Heart left ventricle (tissue), 16 donors: ENCODE results near the gene NELFB. TPM values are rescaled to one million over a fixed set of nuclear protein-coding genes. Genes with fewer than 3 reads are reported as not detected.

Experiments used
- ATAC-seq, 4 donors: fragments of 200-7000 bp; cut with Tn5 transposase; one replicate each; pipeline ENCODE4 v1.9.1; 2020 to 2022; ENCODE audit warnings: moderate library complexity in 4 of 4, mild to moderate bottlenecking in 3 of 4, moderate number of reproducible peaks in 1 of 4
- DNase-seq, 5 donors: peaks; one replicate each; pipeline ENCODE4 v3.0.0-alpha.2; 2020
- H3K27ac ChIP-seq, 12 donors: fragments of 200-600 bp; sonication (generic) in 4 of 12; one replicate each; pipeline versions ENCODE4 v1.5.0 to v1.8.0; 2016 to 2022; ENCODE audit warnings: mild to moderate bottlenecking in 2 of 12
- H3K27me3 ChIP-seq, 9 donors: fragments of 200-600 bp; sonication (generic) in 2 of 9; one replicate each; pipeline versions ENCODE4 v1.5.1 to v1.8.0; 2016 to 2022; ENCODE audit warnings: mild to moderate bottlenecking in 3 of 9
- H3K36me3 ChIP-seq, 9 donors: fragments of 200-600 bp; sonication (generic) in 2 of 9; one replicate each; pipeline versions ENCODE4 v1.5.0 to v1.8.0; 2018 to 2022; ENCODE audit warnings: mild to moderate bottlenecking in 2 of 9
- H3K4me1 ChIP-seq, 12 donors: fragments of 200-600 bp; sonication (generic) in 4 of 12; one replicate each; pipeline versions ENCODE4 v1.5.0 to v1.8.0; 2016 to 2022; ENCODE audit warnings: mild to moderate bottlenecking in 3 of 12
- H3K4me3 ChIP-seq, 12 donors: fragments of 200-600 bp; sonication (generic) in 4 of 12; one replicate each; pipeline versions ENCODE4 v1.5.0 to v1.8.0; 2017 to 2022; ENCODE audit warnings: mild to moderate bottlenecking in 9 of 12, moderate library complexity in 4 of 12
- H3K9me3 ChIP-seq, 12 donors: fragments of 200-600 bp; sonication (generic) in 4 of 12; one replicate each; pipeline versions ENCODE4 v1.5.0 to v1.8.0; 2016 to 2022; ENCODE audit warnings: mild to moderate bottlenecking in 1 of 12
- CTCF ChIP-seq, 12 donors: fragments of 200-600 bp; sonication (generic) in 4 of 12; IDR thresholded peaks; one replicate each; pipeline versions ENCODE4 v1.5.0 to v1.8.0; 2018 to 2022; ENCODE audit warnings: antibody characterized with exemption in 12 of 12, mild to moderate bottlenecking in 5 of 12
- POLR2A ChIP-seq, 2 donors: fragments of 450-650 bp; IDR thresholded peaks; one replicate each; pipeline ENCODE4 v1.6.1; 2017; ENCODE audit warnings: antibody characterized with exemption in 2 of 2, mild to moderate bottlenecking in 2 of 2, moderate library complexity in 2 of 2
- WGBS, 4 donors: extraction: QIAGEN DNeasy Blood & Tissue Kit in 2 of 4; methylation state at CpG; one replicate each; pipeline versions ENCODE4 v1.1.5 to v1.1.7; 2013 to 2018; 5-methylcytosine and 5-hydroxymethylcytosine counted together
- intact Hi-C, 10 donors: fragments of 100-400 bp; cut with DNase I; formaldehyde crosslinking; loops; one replicate each; pipeline versions ENCODE4 v1.11.1 to v1.14.2; 2022
- polyA plus RNA-seq, 2 donors: library from polyadenylated mRNA; stranded (reverse); fragments of 200-250 nt; gene quantifications; one replicate each; pipeline ENCODE4 v1.2.3, GENCODE V29; 2013
- total RNA-seq, 9 donors: library from RNA; depleted of rRNA in 2 of 9; stranded (reverse); fragments of >200 nt in 2 of 9; fragmentation: NEBNext Ultra II Directional in 3 of 9; extraction: Animal tissue kit (Norgen Biotek cat#: 25700) in 3 of 9; gene quantifications; one replicate each; pipeline versions ENCODE4 v1.1.0 to v1.2.4, GENCODE V29; 2016 to 2023
- donor health status: ischemic (EF 13 %, LVEDD 7.1; RV severe dilation, severe dysfunction).
- donor health status: healthy with polysubstance abuse.
- donor health status: DM: no; HTN: yes; CAD: no.
- donor health status: DM: no; HTN: no; CAD: no.
- donor health status: ischemic (EF 25% LVEDD 6.9; RV normal size, moderate dysfunction).
- donor health status: ischemic (EF 25% LVEDD 5.7; RV mildly dilated, moderate dysfunction).
- donor health status: healthy.
- donor health status: DM: yes; HTN: yes; CAD: no.
- donor health status: ischemic (EF 35%, LVEDD 5.7; RV mildly dilated, moderate dysfunction).
- donor health status: nonischemic (EF 11% LVEDD 7.7; RV severe dilation, severe dysfunction).
- donor health status: DM: yes; HTN: yes; CAD: no.
- donor health status: PGD.
- donor health status: ischemic (EF 29% LVEDD 5.4; RV normal size, mild dysfunction).
- donor health status: nonischemic (EF 23%, LVEDD 6.1; RV moderate dilation, normal function).

NELFB gene
- total and polyA plus RNA-seq, 11 donors, result 31.4 to 77.8 (median 38.1) TPM

- TF ChIP-seq POLR2A (IDR thresholded peaks at IDR 0.05), result no peak
- no peak for TF ChIP-seq CTCF (IDR thresholded peaks at IDR 0.05)
- intact Hi-C loops, result no loop called here
- 80 to 87% (median 81%) methylated on average over 16 to 21 of the region's 21 CpGs for WGBS, 4 donors
- H3K4me3 ChIP-seq, result no peak overlapping the region
- H3K9me3 ChIP-seq, result no peaks in the 10 kb centered on the region
- peaks cover 0 to 32% (median 3%) of the 10 kb centered on the region in 9 donors for H3K36me3 ChIP-seq
- no peak overlapping the region for H3K27ac ChIP-seq
- H3K4me1 ChIP-seq, result peaks cover 0 to 10% (median 6%) of the 10 kb centered on the region in 12 donors
- ATAC-seq (no peak), DNase-seq (no peak)
- H3K27me3 ChIP-seq, result no peaks in the 10 kb centered on the region
Measured at GRCh38 chr9:137212520-137212919, 42.6 kb upstream of the NELFB start.

GRCh38 chr9:137213160-137214060, 41.7 kb upstream of the NELFB start:
- ATAC-seq (no peak), DNase-seq (no peak)
- H3K27ac ChIP-seq, result no peak overlapping the region
- TF ChIP-seq CTCF (IDR thresholded peaks at IDR 0.05), result no peak
- no peak for TF ChIP-seq POLR2A (IDR thresholded peaks at IDR 0.05)
- intact Hi-C loops, result no loop called here
- peaks cover 0 to 32% (median 2%) of the 10 kb centered on the region in 9 donors for H3K36me3 ChIP-seq
- peaks cover 2 to 19% (median 15%) of the 10 kb centered on the region in 12 donors for H3K4me1 ChIP-seq
- WGBS, 4 donors, result 88 to 92% (median 91%) methylated on average over 44 to 49 of the region's 49 CpGs
- no peaks in the 10 kb centered on the region for H3K9me3 ChIP-seq
- H3K27me3 ChIP-seq, result no peaks in the 10 kb centered on the region
- no peak overlapping the region for H3K4me3 ChIP-seq

- Histone ChIP-seq H3K4me1 (peaks cover 2 to 26% (median 21%) of the 10 kb centered on the region in 12 donors), H3K9me3 (no peaks in the 10 kb centered on the region), H3K36me3 (peaks cover 0 to 25% (median 0%) of the 10 kb centered on the region in 9 donors), H3K27ac (no peak overlapping the region), H3K4me3 (no peak overlapping the region), H3K27me3 (no peaks in the 10 kb centered on the region)
- DNase-seq, result no peak
- no peak for ATAC-seq
- intact Hi-C loops, result no loop called here
- WGBS, 4 donors, result 93 to 95% (median 94%) methylated on average over 16 to 19 of the region's 19 CpGs
- TF ChIP-seq POLR2A (IDR thresholded peaks at IDR 0.05), result no peak
- no peak for TF ChIP-seq CTCF (IDR thresholded peaks at IDR 0.05)
Measured at GRCh38 chr9:137214620-137215019, 40.5 kb upstream of the NELFB start.

GRCh38 chr9:137215196-137215986, 39.7 kb upstream of the NELFB start:
- DNase-seq (no peak), ATAC-seq (no peak)
- Histone ChIP-seq H3K4me1 (peaks cover 2 to 26% (median 21%) of the 10 kb centered on the region in 12 donors), H3K27me3 (no peaks in the 10 kb centered on the region), H3K4me3 (no peak overlapping the region), H3K9me3 (no peaks in the 10 kb centered on the region), H3K36me3 (peaks cover 0 to 19% (median 0%) of the 10 kb centered on the region in 9 donors), H3K27ac (no peak overlapping the region)
- TF ChIP-seq CTCF (IDR thresholded peaks at IDR 0.05) (no peak), POLR2A (IDR thresholded peaks at IDR 0.05) (no peak)
- 94 to 96% (median 95%) methylated on average over 21 to 22 of the region's 22 CpGs for WGBS, 4 donors
- intact Hi-C loops, result no loop called here
